OCI-M2 (cell line): ENCODE results near the gene TUSC2.
"Not testable (repeated sequence)": the region's sequence is repeated elsewhere in the genome, so short reads cannot be mapped to it uniquely, and the experiment has no call there.

ENCODE experiments used
- DNase-seq: peaks from one replicate; lab custom pipeline; 2025; ENCODE audit not compliant: unreplicated experiment; lab: John Stamatoyannopoulos, UW

The TUSC2 gene

DNA sequence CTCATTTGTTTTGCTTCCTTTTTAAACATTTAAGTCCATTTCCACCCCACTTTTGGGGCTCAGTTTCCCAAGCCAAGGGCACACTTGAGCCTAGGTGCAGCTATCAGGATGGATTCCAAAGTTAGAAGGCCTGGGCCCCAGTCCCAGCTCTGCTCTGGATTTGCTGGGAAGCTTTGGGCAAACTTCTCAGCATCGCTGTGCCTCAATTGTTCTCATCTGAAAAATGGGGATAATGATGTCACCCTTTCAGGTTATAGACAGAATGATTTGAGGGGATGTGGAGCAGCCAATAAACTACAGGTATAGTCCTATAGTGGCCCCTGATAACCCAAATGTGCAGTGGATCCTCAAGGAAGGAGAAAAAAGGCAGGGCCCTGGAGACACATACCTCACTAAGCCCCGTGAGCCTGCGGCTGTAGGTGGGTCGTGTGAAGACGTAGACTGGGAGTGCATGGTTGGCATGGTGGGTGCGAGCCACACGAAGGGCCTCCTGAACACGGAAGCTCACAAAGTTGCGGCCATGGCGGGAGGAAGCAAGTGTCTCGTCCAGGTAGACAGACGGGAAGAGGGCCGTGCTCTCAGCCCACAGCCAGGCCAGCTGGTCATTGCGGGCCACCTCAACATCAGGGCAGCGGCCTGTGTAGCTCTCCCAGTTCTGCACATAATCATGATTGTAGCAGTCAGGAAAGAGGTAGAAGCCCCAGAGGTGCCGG is 8.7 kb downstream of the TUSC2 start:
- DNase-seq, result no peak

DNA sequence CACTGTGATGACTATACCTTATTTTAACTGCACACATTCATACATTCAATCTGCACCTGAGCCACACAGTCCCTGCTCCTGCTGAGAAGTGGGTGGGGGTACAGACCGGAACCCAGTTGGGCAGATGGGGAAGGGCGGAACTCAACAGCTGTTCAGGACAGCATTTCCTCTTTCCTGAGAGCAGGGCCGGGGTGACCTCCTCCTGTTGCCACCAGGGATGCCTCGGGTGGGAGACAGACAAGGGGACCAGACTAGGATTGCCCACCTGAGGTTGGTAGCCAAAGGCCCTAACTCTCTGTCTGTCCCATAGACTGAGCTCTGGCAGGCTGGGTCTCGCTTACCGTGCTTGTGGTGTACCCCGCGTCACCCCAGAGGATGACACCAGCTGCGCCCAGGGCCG is 9.4 kb downstream of the TUSC2 start:
- DNase-seq, result no peak

DNA sequence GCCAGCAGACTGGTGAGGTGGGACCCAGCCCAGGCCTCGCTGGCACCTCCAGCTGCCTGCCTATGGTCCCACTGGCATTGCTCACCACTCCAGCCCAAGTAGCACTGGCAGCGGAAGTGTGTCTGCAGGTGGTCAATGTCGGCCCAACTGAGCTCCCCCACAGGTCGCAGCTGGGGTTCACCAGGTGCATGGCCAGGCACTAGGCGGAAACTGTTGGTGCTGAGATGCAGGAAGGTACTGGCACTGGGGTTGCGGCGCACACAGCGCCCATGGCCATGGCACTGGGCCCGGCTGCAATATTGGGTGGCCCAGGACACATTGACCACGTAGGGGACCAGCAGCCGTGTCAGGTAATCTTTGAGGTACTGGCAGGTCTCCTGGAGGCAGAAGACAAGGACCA is 9.9 kb downstream of the TUSC2 start:
- no peak for DNase-seq

DNA sequence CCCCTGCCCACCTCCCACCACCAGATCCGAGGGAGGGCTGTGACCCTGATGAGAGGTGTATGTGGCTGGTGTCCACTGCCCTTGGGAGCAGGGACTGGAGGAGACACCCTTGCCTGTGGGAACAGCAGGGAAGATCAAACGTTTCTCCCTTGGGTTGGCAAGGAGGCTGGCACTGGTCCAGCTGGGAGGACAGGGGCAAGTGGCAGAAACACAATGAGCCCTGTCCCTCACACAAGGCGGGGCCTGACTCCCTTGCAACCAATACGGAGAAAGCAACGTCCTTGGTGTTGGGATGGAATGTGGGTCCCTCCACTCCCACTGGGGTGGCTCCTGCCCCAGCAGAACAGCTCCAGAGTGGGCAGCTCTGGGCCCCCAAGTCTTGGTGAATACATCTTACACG is 10.7 kb downstream of the TUSC2 start:
- DNase-seq, result no peak

DNA sequence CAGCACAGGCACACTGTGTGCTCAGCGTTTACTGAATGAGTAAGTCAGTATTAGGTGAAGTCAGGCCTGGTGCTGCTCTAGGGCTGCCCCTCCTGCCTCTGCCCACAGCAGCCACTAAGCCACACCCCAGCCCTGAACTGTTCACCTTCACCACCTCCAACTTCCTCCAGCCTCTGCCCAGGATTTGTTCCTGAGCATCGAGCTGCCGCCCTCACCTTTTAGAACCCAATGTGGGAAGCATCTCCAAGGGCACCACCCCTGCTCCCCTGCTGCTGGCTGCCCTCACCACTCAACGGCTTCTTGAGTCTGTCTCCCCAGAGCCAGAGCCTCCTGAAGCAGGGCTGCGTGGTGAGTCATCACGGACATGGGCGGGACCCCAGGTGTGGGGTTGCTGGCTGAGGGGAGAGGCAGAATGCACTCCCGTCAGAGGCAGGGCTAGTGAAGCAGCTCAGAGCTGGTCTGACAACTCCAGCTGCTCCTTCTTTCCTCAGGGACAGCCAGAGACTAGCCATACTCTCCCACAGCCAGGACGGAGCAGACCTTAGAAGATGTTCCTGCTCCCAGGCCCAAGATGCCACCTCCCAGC is 11.3 kb downstream of the TUSC2 start:
- no peak for DNase-seq

DNA sequence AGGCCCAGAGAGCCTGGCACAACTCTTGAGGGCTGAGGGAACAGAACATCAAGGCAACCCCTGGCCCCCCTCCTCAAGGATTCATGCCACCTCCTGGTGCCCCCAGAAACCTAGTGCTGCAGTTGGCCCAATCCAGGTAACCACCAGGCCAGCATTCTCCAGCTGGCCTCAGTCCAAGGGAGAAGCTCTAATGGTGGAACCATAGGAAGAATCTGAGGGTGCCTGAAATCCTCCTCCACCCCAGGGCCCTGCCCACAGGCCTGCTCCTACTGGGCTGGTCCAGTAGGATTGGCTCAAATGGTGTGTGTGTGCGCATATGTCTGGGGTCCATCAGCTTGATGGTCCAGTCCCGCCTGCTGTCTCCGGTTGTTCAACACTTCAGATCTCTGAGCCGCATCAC is 13.2 kb downstream of the TUSC2 start:
- DNase-seq, result no peak

DNA sequence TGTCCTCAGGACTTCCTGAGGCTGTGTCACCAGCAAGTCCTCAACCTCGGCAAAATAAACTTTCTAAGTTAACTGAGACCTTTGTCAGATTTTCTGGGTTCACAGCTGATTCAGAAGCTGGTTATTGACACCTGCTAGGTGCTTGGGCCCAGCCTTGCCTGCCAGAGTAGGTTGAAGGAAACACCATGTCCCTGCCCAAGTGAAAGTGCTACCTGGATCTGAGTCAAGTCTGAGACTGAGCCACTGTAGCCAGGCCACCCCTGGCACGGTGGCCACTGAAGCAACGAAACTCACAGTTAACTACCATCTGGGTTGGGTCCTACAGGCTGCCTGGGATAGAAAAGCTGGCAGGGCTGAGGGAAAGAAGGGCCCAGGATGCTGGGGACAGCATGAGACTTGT is 13.7 kb downstream of the TUSC2 start:
- DNase-seq, result no peak

DNA sequence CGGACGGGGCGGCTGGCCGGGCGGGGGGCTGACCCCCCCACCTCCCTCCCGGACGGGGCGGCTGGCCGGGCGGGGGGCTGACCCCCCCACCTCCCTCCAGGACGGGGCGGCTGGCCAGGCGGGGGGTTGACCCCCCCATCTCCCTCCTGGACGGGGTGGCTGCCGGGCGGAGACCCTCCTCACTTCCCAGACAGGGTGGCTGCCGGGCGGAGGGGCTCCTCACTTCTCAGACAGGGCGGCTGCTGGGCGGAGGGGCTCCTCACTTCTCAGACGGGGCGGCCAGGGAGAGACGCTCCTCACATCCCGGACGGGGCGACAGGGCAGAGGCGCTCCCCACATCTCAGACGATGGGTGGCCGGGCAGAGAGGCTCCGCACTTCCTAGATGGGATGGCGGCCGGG is 16.0 kb downstream of the TUSC2 start:
- not testable (repeated sequence) for DNase-seq

DNA sequence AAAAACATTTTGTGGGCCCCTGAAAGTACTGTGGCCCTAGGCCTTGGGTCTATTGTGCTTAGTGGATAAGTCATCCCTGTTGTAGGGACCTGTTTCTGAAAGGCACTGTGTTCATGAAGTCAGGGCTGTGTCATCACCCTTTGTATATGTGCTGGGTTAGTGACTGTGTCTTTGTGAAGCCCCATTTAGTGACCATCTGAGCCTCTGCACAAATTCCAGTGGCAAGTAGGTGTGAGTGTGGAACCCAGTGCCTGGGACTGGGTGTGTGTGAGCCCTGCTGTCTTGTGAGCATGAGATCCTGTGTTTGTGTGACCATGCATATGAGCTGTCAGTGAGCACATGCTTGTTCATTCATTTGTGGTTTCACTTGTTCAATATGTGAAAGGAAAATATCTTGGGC is 23.4 kb downstream of the TUSC2 start:
- no peak for DNase-seq

DNA sequence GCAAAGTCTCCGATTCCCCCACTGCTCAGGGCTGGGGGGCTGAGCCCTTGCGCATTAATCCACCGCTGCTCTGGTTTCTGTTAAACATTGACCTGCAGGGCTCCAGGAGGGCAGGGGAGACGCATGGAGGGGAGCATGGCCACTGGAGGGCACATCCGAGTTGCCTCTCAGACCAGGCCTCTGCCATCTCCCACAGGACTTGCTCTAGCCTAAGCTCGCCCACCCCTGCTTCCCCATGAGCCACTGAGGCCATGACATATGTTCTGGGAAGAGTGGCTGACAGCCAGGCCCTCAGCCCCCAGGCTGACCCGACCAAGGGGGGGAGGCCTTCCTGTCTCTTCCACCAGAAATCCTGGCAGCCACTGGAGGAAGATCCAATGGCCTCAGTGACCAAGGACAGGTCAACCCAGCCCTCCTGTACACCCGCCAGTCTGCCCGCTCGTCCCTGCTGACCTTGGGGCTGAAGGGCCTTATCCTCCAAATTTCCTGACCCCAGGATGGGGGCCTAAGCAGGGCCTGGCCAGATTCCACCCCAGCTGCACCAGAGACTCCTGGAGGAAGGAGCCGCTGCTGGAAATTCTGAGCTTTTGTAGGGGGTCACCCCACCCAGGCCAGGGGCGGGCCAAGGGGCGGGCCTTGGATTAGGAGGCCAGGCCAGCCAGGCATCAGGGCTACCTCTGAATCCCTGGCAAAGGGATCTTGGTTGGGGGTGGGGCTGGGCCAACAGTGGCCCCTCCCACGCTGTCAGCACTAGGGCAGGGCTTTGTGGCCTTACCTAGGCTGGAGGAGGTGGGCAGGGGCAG is 24.8 kb downstream of the TUSC2 start, which contains the start of gene HYAL1:
Gene HYAL1, minus strand, starts transcription at position 562 of the 803 bp plus-strand sequence. CDS start 618 bp downstream, outside the sequence.
- DNase-seq, result no peak

DNA sequence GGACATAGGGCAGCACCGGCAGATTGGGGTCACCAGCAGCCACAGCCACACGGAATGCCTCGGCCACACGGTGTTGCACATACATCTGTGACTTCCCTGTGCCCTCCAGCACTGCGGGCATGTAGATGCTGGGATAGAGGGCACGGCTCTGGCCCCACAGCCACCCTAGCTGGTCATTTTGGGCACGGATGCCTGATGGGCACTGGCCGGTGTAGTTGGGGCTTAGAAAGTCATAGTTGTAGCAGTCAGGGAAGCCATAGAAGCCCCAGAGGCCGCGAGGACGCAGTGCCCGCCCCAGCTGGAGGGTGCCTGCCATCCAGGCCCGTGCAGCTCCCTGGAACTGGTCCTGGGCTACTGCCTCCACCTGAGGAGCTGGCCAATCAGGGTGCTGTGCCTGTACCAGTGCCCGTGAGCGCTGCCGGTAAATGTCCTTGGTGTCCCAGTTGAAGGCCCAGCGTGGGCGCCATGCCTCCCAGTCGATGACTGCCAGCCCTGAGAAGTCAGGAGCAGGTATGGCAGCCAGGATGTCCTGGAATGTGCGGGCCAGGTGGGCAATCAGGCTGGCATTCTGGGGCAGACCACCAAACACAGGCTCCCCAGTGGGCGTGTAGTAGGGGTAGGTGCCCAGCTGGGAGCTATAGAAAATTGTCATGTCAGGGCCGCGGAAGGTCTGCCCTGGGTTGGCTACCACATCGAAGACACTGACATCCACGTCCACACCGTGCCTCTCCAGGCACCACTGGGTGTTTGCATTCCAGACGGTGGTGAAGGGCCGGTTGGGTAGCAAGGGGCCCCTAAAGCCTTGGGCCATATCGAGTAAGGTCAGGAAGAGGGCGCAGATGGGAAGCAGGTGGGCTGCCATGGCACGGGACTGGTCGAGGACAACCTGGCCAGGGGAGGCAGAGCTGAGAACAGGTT is 25.7 kb downstream of the TUSC2 start:
- no peak for DNase-seq

DNA sequence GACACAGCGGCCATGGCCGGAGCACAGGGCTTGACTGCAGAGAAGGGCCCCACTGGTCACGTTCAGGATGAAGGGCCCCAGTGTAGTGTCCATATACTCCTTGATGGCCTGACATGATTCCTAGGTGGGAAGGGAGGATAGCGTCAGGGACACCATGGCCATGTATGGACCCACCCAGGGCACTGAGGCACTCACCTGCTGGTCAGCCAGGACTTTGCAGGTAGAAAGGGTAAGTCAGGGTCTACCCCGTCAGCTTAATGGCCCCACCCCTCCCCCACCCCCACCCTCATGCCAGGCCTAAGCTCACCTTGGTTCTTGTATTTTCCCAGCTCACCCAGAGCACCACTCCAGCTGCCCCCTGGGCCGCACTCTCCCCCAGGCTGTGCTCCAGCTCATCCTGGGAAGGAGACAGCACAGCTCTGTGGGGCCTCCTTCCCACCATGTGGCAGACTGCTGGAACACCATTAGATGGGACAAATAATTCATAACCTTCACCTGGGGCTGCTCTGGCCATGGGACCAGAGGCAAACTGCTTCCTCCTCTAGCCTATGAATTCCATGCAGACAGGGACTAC is 27.3 kb downstream of the TUSC2 start:
- no peak for DNase-seq

DNA sequence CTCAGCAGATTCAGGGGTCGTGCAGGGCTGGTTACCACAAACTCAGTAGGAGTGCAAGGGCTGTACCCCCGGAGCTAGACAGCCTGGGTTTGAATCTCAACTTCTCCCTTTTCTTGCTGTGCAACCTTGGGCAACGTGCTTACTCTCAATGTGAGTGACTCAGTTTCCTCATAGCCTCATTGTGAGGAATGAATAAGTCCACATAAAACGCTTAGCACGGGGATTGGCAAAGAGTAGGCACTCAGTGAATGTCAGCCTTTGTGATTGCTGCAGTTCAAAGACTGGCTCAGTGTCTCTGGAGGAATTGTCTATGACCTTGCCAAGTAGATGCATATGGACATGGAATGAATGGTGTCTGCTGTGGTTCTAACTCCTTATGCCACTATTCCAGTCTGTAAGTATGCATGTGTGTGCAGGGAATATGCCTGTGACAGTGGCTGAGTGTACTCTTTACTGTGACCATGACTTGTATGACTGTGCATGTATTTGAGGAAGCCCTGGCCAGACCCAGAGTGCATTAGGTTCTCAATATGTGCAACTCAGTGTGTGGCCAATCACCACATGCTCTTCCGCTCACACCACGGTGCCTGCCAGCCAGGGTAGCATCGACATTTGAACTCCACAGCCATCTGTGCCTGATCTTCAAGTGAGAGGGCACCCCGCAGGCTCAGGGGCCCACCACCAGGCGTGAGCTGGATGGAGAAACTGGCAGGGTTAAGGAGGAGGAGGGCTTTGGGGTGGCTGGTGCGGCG is 27.9 kb downstream of the TUSC2 start:
- no peak for DNase-seq

DNA sequence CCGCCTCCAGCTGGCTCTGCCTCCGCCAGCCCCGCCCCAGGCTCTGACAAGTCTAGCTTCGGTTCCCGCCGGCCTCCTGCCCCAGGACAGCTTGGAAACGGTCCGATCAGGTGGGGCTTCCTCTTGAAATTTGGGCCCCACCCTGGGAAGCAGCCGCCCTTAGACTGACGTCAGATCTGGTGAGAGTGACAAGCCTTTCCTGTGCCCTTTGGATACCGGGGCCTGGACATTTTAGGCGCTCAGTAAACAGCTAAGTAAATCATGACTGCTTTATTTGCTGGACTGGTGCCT is 28.4 kb downstream of the TUSC2 start:
- DNase-seq, result no peak

DNA sequence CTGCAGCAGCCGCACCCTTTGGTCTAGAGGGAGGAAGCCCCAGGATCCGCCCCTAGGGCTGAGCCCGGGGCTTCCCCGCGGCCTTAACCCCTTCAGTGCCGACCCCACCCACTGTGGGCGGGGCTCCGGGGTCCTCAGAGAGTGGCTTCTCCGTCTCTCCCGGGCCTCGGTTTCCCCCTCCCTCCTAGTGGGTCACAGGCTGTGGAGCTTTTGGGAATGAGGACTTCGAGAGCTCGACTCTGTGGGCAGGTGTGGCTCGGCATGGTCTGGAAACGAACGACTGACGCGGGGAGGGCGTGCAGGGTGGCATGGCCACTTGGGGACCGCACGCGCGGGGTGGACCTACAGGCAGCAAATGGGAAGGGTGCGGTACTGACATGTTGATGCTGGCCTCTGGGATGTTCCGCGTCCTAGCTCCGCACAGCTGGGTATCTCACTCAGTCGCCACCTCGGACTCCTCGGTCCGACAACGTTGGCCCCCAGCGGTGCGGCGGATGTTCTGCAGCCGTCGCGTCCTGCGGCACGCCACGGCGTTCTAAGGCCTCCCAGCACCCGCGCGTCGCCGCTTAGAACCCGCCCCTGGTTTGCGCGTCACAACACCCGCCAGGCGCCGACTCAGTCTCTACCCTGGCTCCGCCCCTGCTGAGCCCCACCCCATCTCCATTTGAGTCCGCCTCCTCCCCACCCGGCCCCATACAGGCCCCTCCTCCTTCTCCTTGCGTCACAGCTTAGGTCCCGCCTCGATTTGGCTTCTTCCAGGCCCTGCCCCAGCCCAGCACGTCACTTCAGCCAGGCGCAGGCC is 29.0 kb downstream of the TUSC2 start, which contains the start of the genes HYAL3 and NAA80:
Gene HYAL3, minus strand, starts transcription at position 570 of the 802 bp plus-strand sequence. CDS start 3,803 bp downstream, outside the sequence.
Gene NAA80, minus strand, starts transcription at position 570 of the 802 bp plus-strand sequence. CDS start 1,942 bp downstream, outside the sequence.
- DNase-seq, result peak; percentile 79

DNA sequence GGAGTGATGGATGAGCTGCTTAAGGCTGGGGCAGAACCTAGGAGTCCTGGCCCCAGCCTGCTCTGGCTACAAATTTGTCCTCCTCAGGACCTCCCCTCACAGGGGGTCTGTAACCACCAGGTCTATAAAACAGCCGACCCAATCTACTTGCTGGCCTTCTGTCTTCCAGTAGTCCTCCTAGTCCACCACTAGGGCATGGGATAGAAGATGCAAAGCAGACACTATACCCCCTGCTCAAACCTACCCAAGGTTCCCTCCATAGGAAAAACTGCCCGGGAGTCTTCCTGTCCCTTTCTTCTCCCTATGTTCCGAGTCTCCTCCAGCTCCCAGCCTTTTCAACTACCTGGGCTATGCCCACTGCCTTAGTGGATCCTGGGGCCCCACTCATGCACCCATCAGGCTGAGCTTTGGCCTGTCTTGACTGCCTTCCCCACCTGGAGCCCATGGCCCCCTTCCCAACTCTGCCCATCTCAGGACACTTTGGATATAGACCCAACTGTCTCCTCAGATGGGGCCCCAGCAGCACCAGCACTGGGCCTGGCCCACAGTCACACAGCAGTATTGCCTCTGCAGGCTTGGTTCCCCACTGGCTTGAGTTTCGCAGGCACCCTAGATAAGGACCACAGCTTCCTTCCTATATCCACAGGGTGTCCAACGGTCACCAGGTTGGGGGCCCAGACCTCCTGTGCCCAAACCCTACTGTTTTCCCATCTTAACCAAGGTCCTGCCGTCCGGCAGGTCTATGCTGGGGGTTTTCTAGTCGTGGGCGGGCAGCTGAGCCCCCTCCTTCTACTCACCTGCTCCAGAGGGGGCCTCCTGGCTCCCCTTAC is 29.9 kb downstream of the TUSC2 start:
- DNase-seq, result no peak

DNA sequence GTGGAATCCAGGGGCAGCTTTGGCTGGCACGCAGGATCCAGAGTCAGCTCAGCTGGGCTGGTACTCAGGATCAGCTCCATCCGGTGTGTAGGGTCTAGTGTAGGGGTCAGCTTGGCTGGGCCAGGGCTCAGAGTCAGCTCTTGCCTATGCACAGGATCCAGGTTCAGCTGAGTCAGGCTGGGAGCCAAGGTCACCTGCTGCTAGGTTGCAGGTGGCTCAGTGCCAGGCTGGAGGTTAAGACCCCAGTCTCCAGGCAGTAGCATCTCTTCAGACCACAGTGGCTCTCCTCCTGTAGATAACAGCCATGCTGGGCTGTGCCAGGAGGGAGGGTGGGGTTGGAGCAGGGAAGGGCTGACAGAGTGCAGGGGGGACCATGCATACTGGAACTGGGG is 30.6 kb downstream of the TUSC2 start:
- no peak for DNase-seq

DNA sequence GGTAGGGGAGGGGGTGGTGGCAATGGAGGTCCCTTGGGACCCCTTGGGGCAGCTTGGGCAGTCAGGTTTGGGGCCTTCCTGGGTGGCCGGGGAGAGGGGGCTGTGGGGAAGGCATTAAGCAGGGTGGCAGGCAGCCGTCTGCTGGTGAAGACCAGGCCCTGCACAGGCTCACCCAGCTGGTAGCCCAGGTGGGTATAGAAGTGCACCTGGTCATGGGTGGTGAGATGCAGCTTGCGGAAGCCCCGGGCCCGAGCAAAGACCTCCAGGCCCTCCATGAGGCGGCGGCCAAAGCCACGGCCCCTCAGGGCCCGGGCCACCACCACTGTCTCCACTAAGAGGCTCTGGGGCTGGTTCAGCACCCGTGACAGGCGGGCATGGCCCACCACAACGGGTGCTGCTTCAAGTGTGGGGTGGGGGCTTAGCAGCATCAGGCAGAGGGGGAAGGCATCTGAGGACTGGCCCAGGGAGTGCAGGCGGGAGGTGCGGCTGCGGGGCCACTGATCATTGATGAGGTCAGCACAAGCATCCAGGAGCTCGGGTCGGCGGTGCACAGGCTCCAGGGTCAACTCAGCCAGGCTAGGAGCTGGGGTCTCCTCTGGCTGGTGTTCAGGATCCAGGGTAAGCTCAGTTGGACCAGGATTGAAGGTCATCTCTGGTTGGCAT is 31.2 kb downstream of the TUSC2 start:
- DNase-seq, result no peak
